Measurements from ENCODE around the gene RESP18. TPM values are rescaled to one million over a fixed set of nuclear protein-coding genes. Genes with fewer than 3 reads are reported as not detected.

The RESP18 gene
- not detected in 5 replicates for total RNA-seq (2022; extraction: Qiagen RNA extraction; ENCODE audit: low read depth)

DNA sequence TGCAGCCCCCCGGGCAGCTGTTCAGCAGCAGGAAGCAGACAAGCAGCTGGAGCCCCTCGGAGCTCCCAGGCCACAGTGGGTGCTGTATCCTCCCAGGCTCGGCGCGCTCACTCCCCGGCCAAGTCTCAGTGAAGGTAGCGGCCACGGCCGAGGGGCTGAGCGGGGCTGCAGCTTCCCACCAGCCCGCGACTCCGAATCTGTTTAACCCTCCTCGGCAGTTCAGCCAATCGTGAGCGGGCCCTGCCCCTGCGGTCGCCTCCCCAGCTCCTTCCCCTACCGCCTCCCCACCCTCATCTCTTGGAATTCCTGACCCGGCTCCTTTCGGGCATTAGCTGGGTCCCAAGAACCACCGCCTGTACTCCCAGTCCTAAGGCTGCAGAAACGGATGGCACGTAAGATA is at the start of gene RESP18:
Gene RESP18 (minus strand): TSS at position 203 of the 400 bp plus-strand sequence.

DNA sequence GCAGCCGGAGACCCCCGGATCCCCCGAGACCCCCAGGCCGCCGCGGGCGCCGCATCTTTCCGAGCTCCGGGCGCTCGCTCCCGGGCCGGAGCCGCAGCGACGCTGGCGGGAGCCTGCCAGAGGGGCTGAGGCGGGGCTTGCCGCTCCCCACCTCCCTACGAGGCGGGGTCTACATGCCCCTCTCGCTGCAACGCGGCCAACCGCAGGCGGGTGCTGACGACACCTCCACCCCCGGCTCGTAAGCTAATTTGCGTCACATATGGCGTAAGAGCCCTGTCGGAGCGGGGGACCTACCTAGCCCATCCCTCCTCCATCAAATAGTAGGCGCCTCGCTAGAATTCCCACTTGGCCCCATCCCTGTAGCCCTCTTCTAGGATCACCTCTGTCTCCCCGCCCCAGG is 23.3 kb downstream of the RESP18 start, which contains the start of gene PTPRN:
Gene PTPRN (minus strand): TSS at position 124 of the 400 bp plus-strand sequence. CDS start 69 bp downstream, at position 55.

DNA sequence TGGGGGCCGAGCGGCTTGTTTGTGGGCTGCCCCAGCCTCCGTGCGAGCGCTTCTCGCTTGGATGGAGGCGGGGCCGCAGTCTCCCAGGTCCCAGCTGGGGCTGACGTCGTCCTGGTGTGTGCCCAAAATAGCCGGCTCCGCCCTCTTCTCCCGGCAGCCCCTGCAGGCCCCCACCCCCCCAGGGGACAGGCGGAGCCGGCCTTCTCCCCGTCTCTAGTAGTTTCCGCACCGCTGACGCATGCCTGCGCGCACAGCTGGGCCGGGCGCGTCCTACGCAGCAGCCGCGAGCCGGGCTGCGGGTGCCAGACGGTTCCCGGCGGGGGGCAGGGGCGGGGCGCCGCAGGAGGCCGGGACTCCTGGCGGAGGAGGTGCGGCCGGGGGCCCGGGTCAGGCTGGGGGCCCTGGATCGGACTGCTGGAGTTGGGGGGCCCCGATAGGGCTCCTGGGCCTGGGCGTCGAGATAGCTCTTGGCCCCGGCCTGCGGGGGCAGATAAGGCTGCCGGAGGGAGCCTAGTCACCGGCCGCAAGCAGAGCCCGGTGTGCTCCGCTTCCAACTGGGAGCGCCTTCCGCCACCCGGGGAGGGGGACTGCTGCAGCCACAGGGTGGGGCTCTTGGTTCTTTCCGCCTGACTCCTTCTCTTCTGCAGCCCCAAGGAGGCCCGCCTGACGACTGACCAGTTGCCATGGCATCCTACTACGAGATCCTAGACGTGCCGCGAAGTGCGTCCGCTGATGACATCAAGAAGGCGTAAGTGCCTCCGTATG is 53.2 kb downstream of the RESP18 start, which contains the start of gene DNAJB2:
Gene DNAJB2 (plus strand): TSS at position 216 of the 765 bp plus-strand sequence. CDS start 468 bp downstream, at position 684.

Other genes starting within 250 kb of the RESP18 start
- gene NHEJ1, start 171.9 kb downstream of the RESP18 start, total RNA-seq (2022; extraction: Qiagen RNA extraction; ENCODE audit: low read depth): 14.9 to 20.3 TPM (median 16.4 TPM) in 5 replicates
- gene SLC23A3, start 162.7 kb downstream of the RESP18 start, total RNA-seq (2022; extraction: Qiagen RNA extraction; ENCODE audit: low read depth): 0.39 to 1.6 TPM (median 0.51 TPM) in 5 replicates
- 37.6 to 45.1 TPM (median 44.4 TPM) in 5 replicates for gene CNPPD1, start 155.8 kb downstream of the RESP18 start, total RNA-seq (2022; extraction: Qiagen RNA extraction; ENCODE audit: low read depth)
- gene RETREG2, start 154.5 kb downstream of the RESP18 start, total RNA-seq (2022; extraction: Qiagen RNA extraction; ENCODE audit: low read depth): 55.8 to 83.6 TPM (median 80.0 TPM) in 5 replicates
- 16.4 to 22.1 TPM (median 21.8 TPM) in 5 replicates for gene ZFAND2B, start 126.0 kb downstream of the RESP18 start, total RNA-seq (2022; extraction: Qiagen RNA extraction; ENCODE audit: low read depth)
- 19.6 to 34.4 TPM (median 31.2 TPM) in 5 replicates for gene ABCB6, start 113.8 kb downstream of the RESP18 start, total RNA-seq (2022; extraction: Qiagen RNA extraction; ENCODE audit: low read depth)
- gene ATG9A, start 103.1 kb downstream of the RESP18 start, total RNA-seq (2022; extraction: Qiagen RNA extraction; ENCODE audit: low read depth): 38.5 to 47.2 TPM (median 43.3 TPM) in 5 replicates
- 12.4 to 16.6 TPM (median 16.2 TPM) in 5 replicates for gene ANKZF1, start 102.9 kb downstream of the RESP18 start, total RNA-seq (2022; extraction: Qiagen RNA extraction; ENCODE audit: low read depth)
- 5.0 to 6.7 TPM (median 6.3 TPM) in 5 replicates for gene GLB1L, start 87.3 kb downstream of the RESP18 start, total RNA-seq (2022; extraction: Qiagen RNA extraction; ENCODE audit: low read depth)
- gene STK16, start 87.3 kb downstream of the RESP18 start, total RNA-seq (2022; extraction: Qiagen RNA extraction; ENCODE audit: low read depth): 26.4 to 32.1 TPM (median 29.5 TPM) in 5 replicates
- 0.13 to 0.34 TPM (median 0.19 TPM) in 3 of 5 replicates, not detected in the others for gene TUBA4B, start 79.5 kb downstream of the RESP18 start, total RNA-seq (2022; extraction: Qiagen RNA extraction; ENCODE audit: low read depth)
- 273 to 385 TPM (median 299 TPM) in 5 replicates for gene TUBA4A, start 78.8 kb downstream of the RESP18 start, total RNA-seq (2022; extraction: Qiagen RNA extraction; ENCODE audit: low read depth)
- gene DNAJB2, start 53.4 kb downstream of the RESP18 start, total RNA-seq (2022; extraction: Qiagen RNA extraction; ENCODE audit: low read depth): 30.0 to 40.2 TPM (median 38.3 TPM) in 5 replicates
- 0.95 to 1.9 TPM (median 1.5 TPM) in 5 replicates for gene PTPRN, start 23.3 kb downstream of the RESP18 start, total RNA-seq (2022; extraction: Qiagen RNA extraction; ENCODE audit: low read depth)
- 54.9 to 67.6 TPM (median 60.7 TPM) in 5 replicates for gene DNPEP, start 55.2 kb upstream of the RESP18 start, total RNA-seq (2022; extraction: Qiagen RNA extraction; ENCODE audit: low read depth)
- 0.27 to 0.84 TPM (median 0.43 TPM) in 5 replicates for gene DES, start 85.6 kb upstream of the RESP18 start, total RNA-seq (2022; extraction: Qiagen RNA extraction; ENCODE audit: low read depth)
- gene SPEG, start 102.1 kb upstream of the RESP18 start, total RNA-seq (2022; extraction: Qiagen RNA extraction; ENCODE audit: low read depth): 5.4 to 12.9 TPM (median 8.1 TPM) in 5 replicates
- gene GMPPA, start 166.1 kb upstream of the RESP18 start, total RNA-seq (2022; extraction: Qiagen RNA extraction; ENCODE audit: low read depth): 32.5 to 37.9 TPM (median 36.2 TPM) in 5 replicates
- 0.11 to 0.15 TPM (median 0.14 TPM) in 3 of 5 replicates, not detected in the others for gene ASIC4, start 181.7 kb upstream of the RESP18 start, total RNA-seq (2022; extraction: Qiagen RNA extraction; ENCODE audit: low read depth)
- gene CHPF, start 211.1 kb upstream of the RESP18 start, total RNA-seq (2022; extraction: Qiagen RNA extraction; ENCODE audit: low read depth): 19.1 to 31.8 TPM (median 29.2 TPM) in 5 replicates
- gene TMEM198, start 211.3 kb upstream of the RESP18 start, total RNA-seq (2022; extraction: Qiagen RNA extraction; ENCODE audit: low read depth): 0.55 to 1.5 TPM (median 0.94 TPM) in 5 replicates
- gene OBSL1, start 238.8 kb upstream of the RESP18 start, total RNA-seq (2022; extraction: Qiagen RNA extraction; ENCODE audit: low read depth): 16.6 to 22.3 TPM (median 20.4 TPM) in 5 replicates
- 0.18 to 0.47 TPM (median 0.36 TPM) in 5 replicates for gene INHA, start 239.6 kb upstream of the RESP18 start, total RNA-seq (2022; extraction: Qiagen RNA extraction; ENCODE audit: low read depth)